Measurements from ENCODE around the gene POU2F3.

POU2F3 gene

DNA sequence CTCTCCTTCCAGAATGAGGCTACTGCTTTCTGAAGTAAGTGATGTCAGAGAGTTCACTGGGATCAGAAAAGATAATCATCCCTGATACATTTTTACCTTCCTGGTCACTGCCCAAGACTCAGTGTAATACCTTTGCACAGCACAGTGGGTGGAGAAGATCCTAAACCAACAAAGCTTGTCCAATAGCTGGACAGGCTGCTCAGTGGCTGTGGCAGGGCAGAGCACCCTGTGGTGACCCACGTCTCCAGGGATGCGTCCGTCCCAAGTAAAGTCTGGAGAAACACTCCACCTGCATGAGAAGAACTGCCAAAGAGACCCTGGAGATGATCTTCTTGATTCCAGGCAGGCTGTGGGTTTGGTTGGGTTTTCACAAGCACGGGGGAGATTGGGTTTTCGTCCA lies 54.2 kb downstream of the POU2F3 start:
- no peak for DNase-seq (ENCODE audit: low spot score)
- in situ Hi-C loops (cut with MboI; ENCODE audit: low sequenced_read_pairs, unreplicated experiment) = no loop called here
- TF ChIP-seq, protein P1, sequence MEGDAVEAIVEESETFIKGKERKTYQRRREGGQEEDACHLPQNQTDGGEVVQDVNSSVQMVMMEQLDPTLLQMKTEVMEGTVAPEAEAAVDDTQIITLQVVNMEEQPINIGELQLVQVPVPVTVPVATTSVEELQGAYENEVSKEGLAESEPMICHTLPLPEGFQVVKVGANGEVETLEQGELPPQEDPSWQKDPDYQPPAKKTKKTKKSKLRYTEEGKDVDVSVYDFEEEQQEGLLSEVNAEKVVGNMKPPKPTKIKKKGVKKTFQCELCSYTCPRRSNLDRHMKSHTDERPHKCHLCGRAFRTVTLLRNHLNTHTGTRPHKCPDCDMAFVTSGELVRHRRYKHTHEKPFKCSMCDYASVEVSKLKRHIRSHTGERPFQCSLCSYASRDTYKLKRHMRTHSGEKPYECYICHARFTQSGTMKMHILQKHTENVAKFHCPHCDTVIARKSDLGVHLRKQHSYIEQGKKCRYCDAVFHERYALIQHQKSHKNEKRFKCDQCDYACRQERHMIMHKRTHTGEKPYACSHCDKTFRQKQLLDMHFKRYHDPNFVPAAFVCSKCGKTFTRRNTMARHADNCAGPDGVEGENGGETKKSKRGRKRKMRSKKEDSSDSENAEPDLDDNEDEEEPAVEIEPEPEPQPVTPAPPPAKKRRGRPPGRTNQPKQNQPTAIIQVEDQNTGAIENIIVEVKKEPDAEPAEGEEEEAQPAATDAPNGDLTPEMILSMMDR (IDR thresholded peaks at IDR 0.05; ENCODE audit: borderline replicate concordance, control extremely low read depth, extremely low read depth, insufficient read depth, missing control alignments) = no peak

DNA sequence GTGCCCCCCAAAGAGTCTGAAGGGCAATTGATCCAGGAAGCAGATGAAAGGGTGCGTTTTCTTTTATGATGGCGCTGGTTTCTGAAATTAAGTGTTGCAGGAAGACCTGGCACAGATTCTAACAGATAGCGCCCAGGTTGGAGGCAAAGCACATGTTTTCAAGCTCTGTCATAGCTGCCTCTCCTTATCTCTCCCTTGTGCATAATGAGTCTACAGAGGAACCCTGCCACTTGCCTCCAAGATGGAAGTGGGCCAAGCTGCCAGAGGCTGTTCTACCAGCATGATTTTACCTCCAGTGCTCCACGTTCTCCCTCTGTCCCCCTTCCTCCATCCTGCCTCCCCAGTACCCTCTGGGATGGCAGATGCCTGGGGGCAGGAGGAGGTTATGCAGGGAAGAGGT lies 55.2 kb downstream of the POU2F3 start:
- TF ChIP-seq, protein P1 (IDR thresholded peaks at IDR 0.05; ENCODE audit: borderline replicate concordance, control extremely low read depth, extremely low read depth, insufficient read depth, missing control alignments) = no peak
- no peak for DNase-seq (ENCODE audit: low spot score)
- in situ Hi-C loops (cut with MboI; ENCODE audit: low sequenced_read_pairs, unreplicated experiment) = no loop called here

DNA sequence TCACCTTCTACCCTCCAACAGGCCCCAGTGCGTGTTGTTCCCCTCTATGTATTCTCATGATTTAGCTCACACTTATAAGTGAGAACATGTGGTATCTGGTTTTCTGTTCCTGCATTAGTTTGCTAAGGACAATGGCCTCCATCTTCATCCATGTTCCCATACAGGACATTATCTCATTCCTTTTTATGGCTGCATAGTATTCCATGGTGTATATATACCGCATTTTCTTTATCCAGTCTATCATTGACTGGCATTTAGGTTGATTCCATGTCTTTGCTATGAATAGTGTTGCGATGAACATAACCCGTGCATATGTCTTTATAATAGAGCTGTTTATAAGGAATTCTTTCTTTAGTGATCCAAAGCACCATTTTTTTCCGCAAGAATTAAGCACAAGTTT lies 56.6 kb downstream of the POU2F3 start:
- TF ChIP-seq, protein P1 (IDR thresholded peaks at IDR 0.05; ENCODE audit: borderline replicate concordance, control extremely low read depth, extremely low read depth, insufficient read depth, missing control alignments) = no peak
- no peak for DNase-seq (ENCODE audit: low spot score)
- in situ Hi-C loops (cut with MboI; ENCODE audit: low sequenced_read_pairs, unreplicated experiment) = no loop called here

- TF ChIP-seq, protein P1 (IDR thresholded peaks at IDR 0.05; ENCODE audit: borderline replicate concordance, control extremely low read depth, extremely low read depth, insufficient read depth, missing control alignments) = no peak
These were observed 58.5 kb downstream of the POU2F3 start for GRCh38 chr11:120298461-120298860.

GRCh38 chr11:120302001-120302805 lies 62.3 kb downstream of the POU2F3 start:
- TF ChIP-seq, protein P1 (IDR thresholded peaks at IDR 0.05; ENCODE audit: borderline replicate concordance, control extremely low read depth, extremely low read depth, insufficient read depth, missing control alignments) = no peak
- in situ Hi-C loops (cut with MboI; ENCODE audit: low sequenced_read_pairs, unreplicated experiment) = loop anchor here (5.0 kb wide), 1 partner anchor 70 kb away; no protein-coding TSS in a partner anchor
- DNase-seq (ENCODE audit: low spot score) = no peak

More at GRCh38 chr11:120298461-120298860, 58.5 kb downstream of the POU2F3 start:
- in situ Hi-C loops (cut with MboI; ENCODE audit: low sequenced_read_pairs, unreplicated experiment) = no loop called here
- DNase-seq (ENCODE audit: low spot score) = no peak

GRCh38 chr11:120303004-120303637 lies 63.2 kb downstream of the POU2F3 start:
- TF ChIP-seq, protein P1 (IDR thresholded peaks at IDR 0.05; ENCODE audit: borderline replicate concordance, control extremely low read depth, extremely low read depth, insufficient read depth, missing control alignments) = peak; percentile 92
- peak; percentile 79 for DNase-seq (ENCODE audit: low spot score)
- in situ Hi-C loops (cut with MboI; ENCODE audit: low sequenced_read_pairs, unreplicated experiment) = loop anchor here (5.0 kb wide), 1 partner anchor 71 kb away; no protein-coding TSS in a partner anchor
